Keratinocyte (primary cell): ENCODE results near the gene ZNF460. TPM values are rescaled to one million over a fixed set of nuclear protein-coding genes. Genes with fewer than 3 reads are reported as not detected.

Source experiments
- DNase-seq: peaks from one replicate; pipeline ENCODE4 v3.0.0-alpha.2; 2011; ENCODE audit warnings: low read depth, missing footprints, low spot score
- FAIRE-seq: peaks from 2 replicates; lab custom pipeline; 2011; peaks lifted over from hg19 to GRCh38; lab: Jason Lieb, UNC
- H2AFZ ChIP-seq: 2 replicates; pipeline ENCODE4 v1.6.0; 2012; ENCODE audit warnings: low read length, control low read depth, inconsistent platforms; ENCODE audit not compliant: control insufficient read depth
- H3K27ac ChIP-seq: 2 replicates; pipeline ENCODE4 v1.5.1; 2011; ENCODE audit warnings: low read length; ENCODE audit not compliant: control insufficient read depth, insufficient read depth
- H3K27me3 ChIP-seq: 3 replicates; pipeline ENCODE4 v1.6.0; 2011; ENCODE audit warnings: low read length; ENCODE audit not compliant: control insufficient read depth, insufficient read depth; ENCODE audit errors: extremely low read depth
- H3K36me3 ChIP-seq, 2 experiments: 2 replicates in 1 of 2; 3 replicates in 1 of 2; pipeline ENCODE4 v1.5.1; 2011; ENCODE audit warnings: low read length in 2 of 2, mild to moderate bottlenecking in 1 of 2; ENCODE audit not compliant: control insufficient read depth in 2 of 2, insufficient read depth in 2 of 2; ENCODE audit errors: extremely low read depth in 1 of 2
- H3K4me1 ChIP-seq: 3 replicates; pipeline ENCODE4 v1.5.1; 2011; ENCODE audit warnings: low read length; ENCODE audit not compliant: control insufficient read depth, insufficient read depth; ENCODE audit errors: extremely low read depth
- H3K4me2 ChIP-seq: 3 replicates; pipeline ENCODE4 v1.6.0; 2011; ENCODE audit warnings: low read depth, low read length; ENCODE audit not compliant: control insufficient read depth, insufficient read depth; ENCODE audit errors: extremely low read depth
- H3K4me3 ChIP-seq, 3 experiments: fragments of 200-600 bp in 1 of 3; sonication (generic) in 1 of 3; 2 replicates in 2 of 3; 3 replicates in 1 of 3; pipeline ENCODE4 v1.5.1; 2011 to 2016; ENCODE audit warnings: low read length in 3 of 3, mild to moderate bottlenecking in 3 of 3, control low read depth in 2 of 3, inconsistent platforms in 1 of 3, low read depth in 1 of 3, mixed read lengths in 1 of 3, mixed run types in 1 of 3, moderate library complexity in 1 of 3; ENCODE audit not compliant: control insufficient read depth in 2 of 3, insufficient read depth in 2 of 3; ENCODE audit errors: extremely low read depth in 1 of 3
- H3K79me2 ChIP-seq: 2 replicates; pipeline ENCODE4 v1.6.0; 2012; ENCODE audit warnings: low read length; ENCODE audit not compliant: control insufficient read depth, insufficient read depth
- H3K9ac ChIP-seq: 3 replicates; pipeline ENCODE4 v1.6.0; 2011; ENCODE audit warnings: low read length; ENCODE audit not compliant: control insufficient read depth, insufficient read depth; ENCODE audit errors: extremely low read depth
- H3K9me1 ChIP-seq: 3 replicates; pipeline ENCODE4 v1.6.0; 2011; ENCODE audit warnings: low read length; ENCODE audit not compliant: control insufficient read depth, insufficient read depth; ENCODE audit errors: extremely low read depth
- H3K9me3 ChIP-seq: 2 replicates; pipeline ENCODE4 v1.5.1; 2012; ENCODE audit warnings: low read depth, low read length; ENCODE audit not compliant: control insufficient read depth
- H4K20me1 ChIP-seq: 3 replicates; pipeline ENCODE4 v1.6.0; 2011; ENCODE audit warnings: low read length; ENCODE audit not compliant: control insufficient read depth, insufficient read depth; ENCODE audit errors: extremely low read depth
- EZH2 ChIP-seq: IDR thresholded peaks from one replicate; pipeline ENCODE4 v1.6.1; 2012; ENCODE audit warnings: inconsistent platforms, mild to moderate bottlenecking, low read length, moderate library complexity
- dilution Hi-C: fragments of 300-500 bp; cut with MboI; formaldehyde crosslinking; loops from one replicate; pipeline ENCODE4 v1.7.0; 2020; ENCODE audit warnings: low sequenced_read_pairs; ENCODE audit not compliant: extremely low pct_ligation_motif_present
- polyA plus RNA-seq, 5 experiments: library from polyadenylated mRNA; depleted of rRNA in 3 of 5; stranded (reverse) in 3 of 5; stranded (forward) in 1 of 5; unstranded in 1 of 5; fragments of >200 nt; gene quantifications; 1 replicate in 1 of 5; 2 replicates in 3 of 5; 3 replicates in 1 of 5; pipeline versions ENCODE4 v1.2.1 to v1.2.3, GENCODE V29; 2011 to 2012; ENCODE audit warnings: missing spikeins in 2 of 5, low read depth in 1 of 5, low replicate concordance in 1 of 5
- TF ChIP-seq, protein P1 (sequence below), 3 experiments: IDR thresholded peaks in 1 of 3; conservative IDR thresholded peaks in 1 of 3; optimal IDR thresholded peaks in 1 of 3; 2 replicates in 2 of 3; 3 replicates in 1 of 3; pipeline versions ENCODE3 to v1.5.1; 2011; ENCODE audit warnings: low read length in 3 of 3, mild to moderate bottlenecking in 3 of 3, moderate library complexity in 2 of 3, control low read depth in 1 of 3, inconsistent platforms in 1 of 3; ENCODE audit not compliant: insufficient read depth in 2 of 3; ENCODE audit errors: extremely low read depth in 1 of 3

The ZNF460 gene
- polyA plus RNA-seq, 1 donor (not counting 4 experiments of a cell fraction or from before 2014, with no cell fraction given) = 10.3 TPM

DNA sequence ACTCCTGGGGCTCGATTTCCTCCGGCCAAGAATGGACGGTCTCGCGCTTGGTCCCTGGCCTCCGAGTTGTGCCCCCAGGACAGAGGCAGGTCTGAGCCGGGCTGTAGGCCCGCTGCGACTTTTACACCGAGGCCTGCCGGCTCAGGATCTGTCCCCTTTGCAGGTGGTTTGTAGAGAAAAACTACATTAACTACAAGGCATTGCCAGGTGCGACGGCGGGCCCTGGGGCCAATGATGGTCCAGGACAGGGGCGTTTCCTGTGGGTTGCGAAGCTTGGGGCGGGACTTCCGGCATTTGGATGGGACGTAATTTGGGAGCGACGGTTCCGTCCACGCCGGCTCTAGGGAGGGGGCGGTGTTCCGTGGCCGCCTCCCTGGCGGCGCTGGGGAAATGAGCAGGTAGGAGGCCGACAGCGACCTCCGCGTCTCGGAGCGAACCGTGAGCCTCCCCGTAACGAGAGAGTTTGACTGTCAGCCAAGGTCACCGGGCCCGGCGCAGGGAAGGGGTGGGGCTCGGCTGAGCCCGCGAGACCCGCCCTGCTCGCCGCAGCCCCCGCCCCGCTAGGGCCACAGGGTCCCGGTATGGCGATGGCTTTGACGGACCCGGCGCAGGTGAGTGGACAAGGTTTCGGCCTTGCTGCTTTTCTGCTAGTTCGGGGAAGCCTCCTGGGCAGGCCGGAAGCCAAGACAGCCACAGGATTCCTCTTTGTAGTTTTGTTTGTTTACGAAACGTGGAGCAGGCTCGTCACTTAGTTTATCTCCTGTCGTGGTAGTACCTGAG lies 39.8 kb upstream of the ZNF460 start, which contains the start of gene ZNF805:
Gene ZNF805 (plus strand): TSS at position 322 of the 780 bp plus-strand sequence. CDS start 260 bp downstream, at position 582.
- FAIRE-seq (peak; percentile 82), DNase-seq (peak; percentile 48)
- H3K79me2 ChIP-seq = peaks cover 34% of the 10 kb centered on the region
- no peaks in the 10 kb centered on the region for H3K9me3 ChIP-seq
- peak within 1 kb of the TSS; percentile 99 for H3K4me2 ChIP-seq
- H3K4me1 ChIP-seq = peaks cover 10% of the 10 kb centered on the region
- dilution Hi-C loops = no loop called here
- H3K4me3 ChIP-seq = peak within 1 kb of the TSS; percentile 90 to 98 (median 96)
- peaks cover 4 to 8% of the 10 kb centered on the region in 2 experiments for H3K36me3 ChIP-seq
- H3K27ac ChIP-seq = peak within 1 kb of the TSS; percentile 95
- H3K9ac ChIP-seq = peak within 1 kb of the TSS; percentile 98
- H4K20me1 ChIP-seq = no peaks in the 10 kb centered on the region
- H2AFZ ChIP-seq = peak within 1 kb of the TSS; percentile 99
- no peaks in the 10 kb centered on the region for H3K27me3 ChIP-seq
- no peak for TF ChIP-seq EZH2
- TF ChIP-seq, protein P1, sequence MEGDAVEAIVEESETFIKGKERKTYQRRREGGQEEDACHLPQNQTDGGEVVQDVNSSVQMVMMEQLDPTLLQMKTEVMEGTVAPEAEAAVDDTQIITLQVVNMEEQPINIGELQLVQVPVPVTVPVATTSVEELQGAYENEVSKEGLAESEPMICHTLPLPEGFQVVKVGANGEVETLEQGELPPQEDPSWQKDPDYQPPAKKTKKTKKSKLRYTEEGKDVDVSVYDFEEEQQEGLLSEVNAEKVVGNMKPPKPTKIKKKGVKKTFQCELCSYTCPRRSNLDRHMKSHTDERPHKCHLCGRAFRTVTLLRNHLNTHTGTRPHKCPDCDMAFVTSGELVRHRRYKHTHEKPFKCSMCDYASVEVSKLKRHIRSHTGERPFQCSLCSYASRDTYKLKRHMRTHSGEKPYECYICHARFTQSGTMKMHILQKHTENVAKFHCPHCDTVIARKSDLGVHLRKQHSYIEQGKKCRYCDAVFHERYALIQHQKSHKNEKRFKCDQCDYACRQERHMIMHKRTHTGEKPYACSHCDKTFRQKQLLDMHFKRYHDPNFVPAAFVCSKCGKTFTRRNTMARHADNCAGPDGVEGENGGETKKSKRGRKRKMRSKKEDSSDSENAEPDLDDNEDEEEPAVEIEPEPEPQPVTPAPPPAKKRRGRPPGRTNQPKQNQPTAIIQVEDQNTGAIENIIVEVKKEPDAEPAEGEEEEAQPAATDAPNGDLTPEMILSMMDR (optimal IDR thresholded peaks at IDR 0.05 in 1 of 3, IDR thresholded peaks at IDR 0.05 in 1 of 3, conservative IDR thresholded peaks at IDR 0.05 in 1 of 3; ENCODE audit: extremely low read depth in 1 of 3, insufficient read depth in 2 of 3, low read length in 3 of 3) = peak in 1 of 3 experiments; percentile 7
- H3K9me1 ChIP-seq = no peaks in the 10 kb centered on the region

- Histone ChIP-seq H3K27me3 (no peaks in the 10 kb centered on the region), H3K4me1 (peaks cover 10% of the 10 kb centered on the region), H3K9ac (peak overlapping the region; percentile 98), H3K36me3 (peaks cover 7 to 8% of the 10 kb centered on the region in 2 experiments), H3K79me2 (peaks cover 34% of the 10 kb centered on the region), H4K20me1 (no peaks in the 10 kb centered on the region), H3K4me3 (peak overlapping the region; percentile 90 to 98 (median 96)), H3K4me2 (peak overlapping the region; percentile 89), H3K27ac (peak overlapping the region; percentile 95), H2AFZ (peak overlapping the region; percentile 95), H3K9me3 (no peaks in the 10 kb centered on the region), H3K9me1 (no peaks in the 10 kb centered on the region)
- dilution Hi-C loops = no loop called here
- no peak for FAIRE-seq
- TF ChIP-seq, protein P1 (optimal IDR thresholded peaks at IDR 0.05 in 1 of 3, IDR thresholded peaks at IDR 0.05 in 1 of 3, conservative IDR thresholded peaks at IDR 0.05 in 1 of 3; ENCODE audit: extremely low read depth in 1 of 3, insufficient read depth in 2 of 3, low read length in 3 of 3) = no peak
- no peak for TF ChIP-seq EZH2
- DNase-seq = no peak
These were observed 39.1 kb upstream of the ZNF460 start for GRCh38 chr19:57241176-57241575.
